CD4-positive, alpha-beta T cell treated with Interleukin-4 for 1 hour (primary cell): ENCODE results near the gene R3HDML.

ENCODE experiments used
- DNase-seq, 2 donors: peaks; one replicate each; pipeline ENCODE4 v3.0.0-alpha.2; 2020 to 2022

Gene R3HDML

DNA sequence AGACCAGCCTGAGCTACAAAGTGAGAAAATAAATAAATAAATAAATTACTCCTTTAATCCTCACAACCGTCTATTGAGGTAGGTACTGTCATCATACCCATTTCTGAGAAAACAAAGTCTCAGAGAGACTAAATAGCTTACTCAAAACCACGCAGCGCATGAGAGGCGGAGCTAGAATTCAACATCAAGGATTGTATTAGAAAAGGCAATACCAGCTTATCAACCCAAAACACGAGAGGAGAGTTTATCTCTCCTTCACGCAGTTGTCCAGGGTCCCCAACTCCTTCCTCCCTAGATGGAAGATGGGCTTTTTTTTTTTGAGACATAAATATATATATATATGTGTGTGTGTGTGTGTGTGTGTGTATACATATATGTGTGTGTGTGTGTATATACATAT, 30.9 kb downstream of the R3HDML start:
- DNase-seq, result no peak

DNA sequence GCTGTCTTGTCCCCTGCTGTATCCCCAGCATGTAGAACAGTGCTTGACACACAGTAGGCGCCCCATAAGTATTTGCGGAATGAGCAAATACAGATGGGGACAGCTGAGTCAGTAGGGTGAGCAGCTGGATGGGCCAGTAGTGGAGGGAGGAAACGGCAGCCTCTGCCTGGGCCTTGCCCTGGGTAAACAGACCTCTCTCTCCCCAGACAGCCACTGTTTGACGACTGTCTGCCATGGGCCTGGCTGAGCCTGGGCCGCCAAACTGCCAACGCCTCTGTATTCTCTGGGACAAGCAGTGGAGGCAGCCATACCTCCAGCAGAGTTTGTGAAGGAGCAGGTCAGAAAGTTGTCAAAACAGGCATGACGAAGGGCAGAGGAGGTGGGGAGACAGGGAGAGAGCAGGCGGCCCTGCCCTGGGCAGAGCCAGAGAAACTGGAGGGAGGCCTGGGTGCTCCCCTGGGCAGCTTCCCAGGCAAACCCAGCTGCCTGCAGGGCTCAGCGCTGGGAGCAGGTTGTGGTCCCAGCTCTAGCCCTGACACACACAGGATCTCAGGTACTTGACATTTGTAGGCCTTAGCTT, 33.9 kb downstream of the R3HDML start:
- DNase-seq, result no peak

DNA sequence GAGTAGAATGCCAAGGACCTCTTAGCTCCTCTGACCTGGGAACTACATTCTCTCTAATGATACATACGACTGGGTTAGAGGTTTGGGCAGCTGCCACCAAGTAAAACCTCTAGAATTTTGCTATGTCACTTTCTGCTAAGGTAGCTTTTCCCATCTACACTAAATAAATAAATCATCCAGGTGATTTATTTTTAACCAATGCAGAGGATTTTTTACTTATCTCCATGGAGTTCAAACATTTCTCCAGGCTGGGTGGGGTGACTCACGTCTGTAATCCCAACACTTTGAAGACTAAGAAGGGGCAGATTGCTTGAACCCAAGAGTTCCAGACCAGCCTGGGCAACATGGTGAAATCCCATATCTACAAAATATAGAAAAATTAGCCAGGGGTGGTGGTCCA, 45.8 kb downstream of the R3HDML start:
- DNase-seq, result no peak

DNA sequence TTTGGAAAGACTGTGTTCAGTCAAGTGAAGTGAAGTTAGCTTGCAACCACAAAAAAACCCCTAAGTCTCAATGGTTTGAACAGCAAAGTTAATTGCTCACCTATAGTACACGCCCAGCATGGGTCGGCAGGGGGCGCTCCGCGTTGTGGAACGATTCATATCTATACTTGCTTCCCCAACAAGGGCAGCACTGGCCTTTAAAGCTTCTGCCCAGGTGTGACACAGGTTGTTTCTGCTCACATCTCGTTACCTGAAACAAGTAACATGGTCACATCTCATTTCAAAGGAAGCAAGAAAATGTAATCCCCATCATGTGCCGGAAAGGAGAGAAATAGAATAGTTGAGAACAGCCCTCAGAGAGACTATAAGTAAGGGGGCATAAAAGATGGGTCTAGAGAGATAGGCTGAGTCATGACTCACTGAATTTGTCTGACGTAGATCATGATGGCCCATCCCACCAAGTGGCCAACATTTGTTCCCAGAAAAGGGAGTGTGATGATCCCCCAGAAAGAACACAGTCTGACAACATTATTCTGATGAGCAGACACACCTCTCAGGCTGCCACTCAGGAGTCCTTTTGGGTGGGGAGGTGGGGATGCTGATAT, 47.7 kb downstream of the R3HDML start:
- DNase-seq, result peak; percentile 78 to 80

DNA sequence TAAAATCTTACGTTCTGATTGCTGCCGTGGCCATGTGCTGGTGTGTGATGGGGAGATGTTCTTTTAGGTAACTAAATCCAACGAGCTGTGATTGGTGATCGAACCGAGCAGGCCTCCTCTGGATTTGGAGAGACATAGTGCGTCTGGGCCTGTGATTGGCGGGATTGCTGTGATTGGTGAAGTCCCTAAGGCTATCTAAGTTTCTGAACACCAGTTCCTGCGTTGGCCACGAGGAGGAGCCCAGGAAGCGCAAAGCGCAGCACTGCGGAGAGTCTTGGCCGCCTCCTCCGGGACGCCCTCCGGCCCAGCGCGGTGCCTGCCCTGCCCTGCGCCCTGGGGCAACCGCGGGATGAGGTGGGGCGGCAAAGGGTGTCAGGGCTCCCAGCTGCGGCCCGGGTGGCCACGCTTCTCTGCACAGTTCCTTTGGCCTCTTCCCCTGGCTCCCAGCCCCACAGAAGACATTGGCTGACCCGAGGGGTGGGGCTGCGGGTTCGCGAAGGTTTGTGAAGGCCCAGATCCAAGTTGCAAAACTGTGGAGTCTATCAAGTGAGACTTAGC, 51.7 kb downstream of the R3HDML start:
- DNase-seq, result peak; percentile 62 to 71

DNA sequence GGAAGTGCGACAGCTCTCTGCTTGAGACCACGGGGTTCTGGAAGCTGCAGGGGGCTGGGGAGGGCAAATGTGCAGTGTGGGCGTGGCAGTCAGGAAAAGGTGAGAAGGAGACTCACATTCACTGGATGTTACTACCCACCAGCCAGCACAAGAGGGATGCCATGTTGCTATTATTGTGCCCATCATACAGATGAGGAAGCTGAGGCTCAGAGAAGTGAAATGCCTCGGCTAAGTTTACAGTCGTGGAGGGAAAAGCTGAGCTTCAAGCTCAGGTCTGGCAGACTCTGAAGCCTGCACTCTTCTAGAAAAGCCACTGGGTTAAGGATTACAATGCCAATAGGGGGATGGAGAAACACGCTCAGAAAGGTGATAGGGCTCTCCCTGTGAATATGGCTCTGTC, 53.0 kb downstream of the R3HDML start:
- no peak for DNase-seq

DNA sequence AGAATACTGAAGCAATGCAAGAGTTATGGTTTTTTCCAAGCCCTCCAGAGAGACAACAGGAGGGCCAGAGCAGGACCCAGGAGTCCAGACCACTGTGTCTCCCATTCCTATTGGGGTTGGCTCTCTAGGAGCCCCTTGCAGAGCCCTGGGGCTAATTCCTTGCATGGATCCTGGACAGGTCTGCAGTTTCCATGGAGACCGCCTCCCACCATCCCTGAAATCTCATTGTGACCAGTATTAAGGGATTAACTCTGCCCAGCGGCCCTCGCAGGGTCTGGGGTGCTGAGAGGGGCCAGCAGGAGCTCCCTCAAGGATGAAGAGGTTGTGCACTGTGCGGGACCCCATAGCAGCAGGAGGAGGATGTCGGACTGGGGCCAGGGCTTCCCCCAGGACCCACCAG, 53.4 kb downstream of the R3HDML start:
- DNase-seq, result no peak

DNA sequence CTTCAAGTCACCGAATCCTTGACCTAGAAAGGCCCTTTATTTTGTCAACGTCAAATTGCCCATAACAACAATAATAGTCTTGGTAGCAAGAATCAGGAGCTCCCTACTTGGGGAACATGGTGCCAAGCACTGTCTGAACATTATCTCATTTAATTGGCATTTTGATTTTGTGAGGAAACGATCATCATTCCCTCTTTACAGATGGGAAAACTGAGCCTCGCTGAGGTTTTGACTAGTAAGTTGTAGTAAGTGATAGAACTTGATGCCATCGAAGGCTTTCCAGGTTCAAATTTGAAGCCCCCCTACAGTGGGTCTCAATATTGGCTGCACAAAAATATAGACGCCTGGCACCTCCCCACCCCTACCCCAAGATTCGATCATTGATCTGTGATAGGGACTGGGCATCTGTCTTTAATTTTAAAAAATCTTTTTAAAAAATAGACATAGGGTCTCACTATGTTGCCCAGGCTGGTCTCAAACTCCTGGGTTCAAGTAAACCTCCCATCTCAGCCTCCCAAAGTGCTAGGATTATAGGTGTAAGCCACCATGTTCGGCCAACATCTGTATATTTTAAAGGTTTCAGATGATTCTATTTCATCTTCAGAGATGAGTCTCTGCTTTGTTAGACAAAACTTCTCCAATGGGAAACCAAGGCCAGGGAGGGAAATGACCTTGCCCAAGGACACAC, 55.4 kb downstream of the R3HDML start:
- DNase-seq, result no peak

DNA sequence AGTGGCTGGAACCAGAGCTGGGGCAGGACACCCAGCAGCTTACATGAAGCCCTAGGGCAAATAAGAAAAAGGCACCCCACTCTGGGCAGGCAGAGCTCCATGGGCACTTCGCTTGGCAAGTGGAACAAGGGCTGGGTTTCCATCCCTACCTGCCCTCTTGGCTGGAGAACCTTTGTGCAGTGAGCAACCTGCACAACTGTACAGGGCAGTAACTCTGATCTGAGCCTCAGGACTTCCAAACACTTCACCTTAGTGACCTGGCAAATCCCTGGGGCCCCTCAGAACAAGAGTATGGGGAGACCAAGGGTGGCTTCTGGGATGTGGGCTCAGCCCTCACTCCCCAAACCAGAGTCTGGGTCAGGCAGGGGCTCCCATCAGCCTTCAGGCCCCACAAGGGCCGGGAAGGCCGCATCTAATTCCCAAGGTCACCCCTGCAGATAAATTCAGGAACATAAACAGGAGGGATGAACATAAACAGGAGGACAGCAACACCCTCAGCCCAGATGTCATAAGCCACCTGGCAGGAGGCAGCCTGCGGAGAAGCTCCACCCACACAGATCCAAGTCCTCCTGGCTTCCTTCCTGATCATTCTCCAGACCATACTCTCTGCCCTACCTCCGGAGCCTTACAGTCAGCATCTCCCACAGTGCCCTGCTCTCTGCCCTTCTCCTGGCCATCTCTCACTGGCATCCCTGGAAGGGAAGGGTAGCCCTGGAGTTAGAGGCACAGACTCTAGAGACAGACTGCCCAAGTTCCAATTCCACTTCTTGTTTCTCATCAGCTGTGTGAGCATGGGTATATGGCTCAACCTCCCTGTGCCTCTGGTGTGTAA, 56.1 kb downstream of the R3HDML start:
- DNase-seq, result no peak

DNA sequence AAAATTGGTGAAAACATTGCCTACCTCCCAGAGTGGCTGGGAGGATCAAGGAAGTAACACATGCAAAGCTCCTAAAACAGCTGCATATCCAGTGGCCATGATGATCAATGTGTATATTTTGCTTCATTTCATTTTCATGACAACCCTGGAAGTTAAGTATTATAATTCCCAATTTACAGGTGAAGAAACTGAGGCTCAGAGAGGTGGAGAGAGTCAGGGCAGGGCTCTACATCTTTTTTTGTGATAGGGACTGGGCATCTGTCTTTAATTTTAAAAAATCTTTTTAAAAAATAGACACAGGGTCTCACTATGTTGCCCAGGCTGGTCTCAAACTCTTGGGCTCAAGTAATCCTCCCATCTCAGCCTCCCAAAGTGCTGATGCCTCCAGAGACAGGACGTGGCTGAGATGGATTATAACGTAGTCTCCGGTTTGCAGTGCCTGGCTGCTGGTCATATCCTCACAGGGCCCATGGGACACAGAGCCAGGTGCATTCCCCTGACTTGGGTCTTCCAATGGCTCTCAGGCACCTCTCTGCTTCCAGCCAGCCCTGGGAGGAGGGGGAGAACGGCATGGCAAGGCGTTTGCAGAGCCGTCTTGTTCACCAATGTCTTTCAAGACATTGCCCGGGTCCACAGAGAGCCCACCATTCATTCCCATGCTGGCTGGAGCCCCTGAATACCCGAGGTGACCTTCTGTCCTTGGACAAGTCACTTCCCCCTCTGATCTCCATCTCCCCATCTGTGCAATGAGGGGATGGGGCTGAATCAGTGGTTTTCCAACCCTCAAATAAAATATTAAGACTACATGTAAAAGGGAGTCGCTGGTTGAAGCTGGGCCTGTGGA, 57.0 kb downstream of the R3HDML start:
- DNase-seq, result no peak

DNA sequence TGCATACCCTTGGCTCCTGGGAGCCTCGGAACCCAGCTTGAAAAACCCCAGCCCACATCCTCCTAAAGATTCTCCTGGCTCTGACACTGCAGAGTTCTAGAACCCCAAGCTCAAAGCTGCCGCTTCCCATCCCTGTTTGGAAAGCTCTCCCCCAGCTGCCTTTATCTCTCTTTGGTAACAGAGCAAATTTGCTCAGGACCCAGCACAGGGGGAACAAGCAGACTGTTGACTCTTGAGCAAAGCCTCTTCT, 57.5 kb downstream of the R3HDML start:
- DNase-seq, result no peak

DNA sequence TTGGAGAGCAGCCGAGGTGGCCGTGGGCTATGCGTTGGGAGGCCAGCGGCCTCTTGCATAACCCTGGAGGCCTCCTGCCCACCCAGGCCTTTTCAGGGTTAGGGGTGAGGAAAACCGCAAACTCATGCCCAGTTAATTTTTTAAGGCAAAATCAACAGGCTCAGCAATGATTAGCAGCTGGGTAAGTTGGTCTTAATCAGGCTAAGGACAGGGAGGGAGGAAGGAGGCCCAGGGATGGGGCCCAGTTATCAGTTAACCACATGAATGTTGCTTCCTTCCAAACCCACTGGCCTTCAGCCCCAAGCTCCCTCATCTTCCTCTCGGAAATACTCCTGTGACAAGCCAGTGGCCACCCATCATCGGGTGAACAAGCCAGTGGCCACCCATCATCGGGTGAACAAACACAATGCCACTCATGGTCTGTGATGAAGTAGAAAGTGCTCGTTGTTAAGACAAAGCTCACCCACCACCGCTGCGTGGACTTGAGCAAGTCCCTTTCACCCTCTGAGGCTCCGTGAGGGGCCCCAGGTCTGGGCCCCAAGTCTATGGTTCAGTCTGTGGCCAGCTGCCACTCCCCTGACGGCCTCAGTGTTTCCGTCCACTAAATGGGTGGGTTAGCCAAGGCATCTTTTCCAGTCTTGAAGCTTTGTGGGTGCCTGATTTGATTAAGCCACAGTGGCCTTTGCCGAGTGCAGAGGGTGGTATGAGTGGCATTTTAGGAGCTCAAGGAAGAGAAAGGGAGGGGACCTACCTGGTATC, 58.0 kb downstream of the R3HDML start:
- DNase-seq, result no peak

DNA sequence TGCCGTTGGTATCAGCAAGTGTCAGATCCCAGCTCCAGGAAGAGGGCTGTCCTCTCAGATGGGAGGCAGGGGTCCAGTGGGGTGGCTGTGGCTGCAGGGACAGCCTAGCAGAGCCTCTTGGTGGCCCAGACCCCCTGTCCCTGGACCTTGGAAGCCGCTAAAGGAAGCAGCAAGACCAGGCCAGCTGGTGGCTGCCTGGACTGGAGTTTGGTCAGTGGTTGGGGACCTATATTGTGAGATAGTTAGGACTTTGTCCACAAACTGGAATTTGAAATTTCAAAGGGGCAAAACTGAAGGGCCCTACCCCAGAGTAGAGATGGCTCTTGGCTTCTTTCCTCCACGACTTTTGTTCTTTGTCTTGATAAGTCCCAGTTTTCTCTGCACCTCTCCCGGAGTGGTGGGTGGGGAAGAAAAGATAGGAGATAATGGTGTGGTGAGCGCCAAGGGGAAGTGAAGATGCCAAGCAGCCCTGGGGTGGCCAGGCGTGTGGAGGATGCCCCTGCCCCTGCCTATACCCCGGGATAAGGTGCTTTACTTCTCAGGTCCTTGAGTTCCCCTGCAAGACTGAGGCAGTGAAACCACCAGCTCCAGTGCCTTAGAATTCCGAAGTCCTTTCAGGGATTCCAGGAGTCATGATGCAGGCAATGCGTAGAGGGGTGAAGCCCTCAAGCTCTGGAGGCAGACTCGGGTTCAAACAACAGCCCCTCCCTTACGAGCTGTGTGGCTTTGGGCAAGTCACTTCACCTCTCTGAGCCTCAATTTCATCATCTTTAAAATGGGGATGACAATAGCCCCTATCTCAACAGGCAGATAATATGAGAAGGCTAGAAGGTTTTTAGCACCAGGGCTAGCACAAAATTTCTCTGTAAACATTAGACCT, 58.9 kb downstream of the R3HDML start:
- no peak for DNase-seq

DNA sequence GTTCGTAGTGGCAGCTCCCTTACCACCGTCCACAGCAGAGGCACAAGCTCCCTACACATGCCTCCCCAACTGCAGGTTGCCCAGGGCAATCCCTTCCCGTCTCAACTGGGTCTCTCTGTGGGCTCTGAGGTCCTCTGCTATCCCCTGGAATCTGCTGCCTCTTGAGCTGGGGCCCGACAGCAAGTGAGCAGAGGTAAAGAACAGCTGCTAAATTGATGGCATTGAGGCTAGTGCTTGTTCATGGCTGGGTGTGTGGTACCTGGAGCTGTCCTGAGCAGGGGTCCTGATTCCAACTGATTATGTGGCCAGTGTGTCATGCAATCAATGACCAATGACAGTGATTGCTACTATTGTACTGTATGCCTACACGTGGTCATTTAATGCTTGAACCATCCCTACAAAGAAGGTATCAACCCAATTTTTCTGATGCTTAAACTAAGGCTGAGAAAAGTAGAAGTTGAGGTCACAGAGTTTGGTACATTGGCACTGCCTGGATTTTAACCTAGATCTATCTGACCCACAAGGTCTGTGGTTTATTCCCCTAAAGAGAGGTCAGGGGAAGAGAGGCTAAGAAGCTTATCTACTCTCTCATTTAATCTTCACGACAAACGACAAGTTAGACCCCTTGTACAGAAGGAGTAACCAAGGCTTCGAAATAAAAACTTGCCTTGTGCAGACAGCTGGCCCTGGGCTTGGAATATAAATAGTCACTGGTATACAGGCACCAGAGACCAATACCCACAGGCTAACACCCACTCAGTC, 59.7 kb downstream of the R3HDML start:
- no peak for DNase-seq

DNA sequence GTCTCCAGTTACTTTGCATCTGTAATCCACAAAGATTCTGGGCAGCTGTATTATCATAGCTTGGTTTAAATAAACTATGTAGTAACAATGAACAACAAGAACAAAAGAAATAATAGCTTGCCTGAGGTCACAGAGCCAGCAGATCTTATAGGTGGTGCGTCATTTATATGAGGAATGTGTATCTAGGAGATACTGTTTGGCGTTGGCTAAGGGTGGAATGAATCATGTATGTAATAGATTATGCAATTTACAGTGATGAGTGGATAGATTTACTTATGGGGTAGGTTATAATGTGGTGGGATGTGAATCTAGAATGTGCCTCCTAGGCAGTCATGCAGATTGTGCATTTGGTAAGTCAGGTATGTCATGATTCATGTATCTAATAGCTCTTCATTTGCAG, 61.5 kb downstream of the R3HDML start:
- DNase-seq, result no peak

DNA sequence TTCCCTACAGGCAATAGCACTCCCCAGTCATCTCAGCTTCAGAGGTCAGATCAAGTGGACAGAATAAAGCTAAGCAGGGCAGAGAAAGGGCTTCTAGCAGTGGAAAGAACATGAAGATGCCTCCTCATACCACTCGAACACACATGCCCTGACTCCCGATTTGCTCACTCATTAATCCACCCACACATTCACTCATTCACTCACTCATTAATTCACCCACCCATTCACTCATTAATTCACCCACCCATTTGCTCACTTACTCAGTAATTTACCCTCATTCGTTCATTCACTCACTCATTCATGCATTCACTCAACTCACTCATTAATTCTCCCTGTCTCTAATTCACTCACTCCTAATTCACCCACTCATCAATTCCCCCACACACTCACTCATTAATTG, 62.6 kb downstream of the R3HDML start:
- DNase-seq, result no peak

DNA sequence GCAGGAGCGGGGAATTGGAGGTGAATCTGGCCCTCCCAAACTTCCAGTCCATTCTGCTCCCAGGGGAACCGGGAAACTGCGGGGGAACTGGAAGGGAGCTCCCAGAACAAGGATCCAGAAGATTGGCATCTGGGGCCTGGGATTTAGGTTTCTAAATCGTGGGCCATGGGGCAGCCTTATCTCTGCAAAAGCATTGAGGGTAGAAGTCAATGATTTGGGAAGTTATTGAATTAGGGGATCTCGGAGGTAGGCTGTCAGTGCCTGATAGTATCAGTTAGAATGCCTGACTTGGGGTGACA, 63.8 kb downstream of the R3HDML start:
- no peak for DNase-seq
